WERI-Rb-1 (cell line): Measurements from ENCODE around the gene PFKP.
"Not testable (repeated sequence)": the region's sequence is repeated elsewhere in the genome, so short reads cannot be mapped to it uniquely, and the experiment has no call there.

Experiments
- DNase-seq: peaks from one replicate; pipeline ENCODE4 v3.0.0-alpha.2; 2020
- H3K27ac ChIP-seq: fragments of 250-450 bp; sonication (Bioruptor Pico); 2 replicates; pipeline ENCODE4 v1.5.1; 2020; ENCODE audit warnings: mild to moderate bottlenecking, moderate library complexity
- H3K27me3 ChIP-seq: fragments of 250-450 bp; sonication (Bioruptor Pico); 2 replicates; pipeline ENCODE4 v1.5.1; 2021; ENCODE audit warnings: mild to moderate bottlenecking, low read depth, moderate library complexity; ENCODE audit not compliant: insufficient read depth, severe bottlenecking
- H3K36me3 ChIP-seq: fragments of 250-450 bp; sonication (Bioruptor Pico); 2 replicates; pipeline ENCODE4 v1.5.1; 2020; ENCODE audit warnings: mild to moderate bottlenecking, moderate library complexity
- H3K4me3 ChIP-seq: 2 replicates; pipeline ENCODE4 v1.5.1; 2011; ENCODE audit warnings: low read depth, mild to moderate bottlenecking, control low read depth, low read length
- H3K9me3 ChIP-seq: fragments of 250-450 bp; sonication (Bioruptor Pico); 2 replicates; pipeline ENCODE4 v1.5.1; 2021; ENCODE audit warnings: mild to moderate bottlenecking, moderate library complexity; ENCODE audit not compliant: severe bottlenecking
- CTCF ChIP-seq: IDR thresholded peaks from 2 replicates; pipeline ENCODE4 v1.5.1; 2011; ENCODE audit warnings: low read depth, mild to moderate bottlenecking, control low read depth, inconsistent platforms, low read length

Gene PFKP

GRCh38 chr10:3169673-3170072 is 102.3 kb downstream of the PFKP start:
- H3K36me3 ChIP-seq, result peaks cover 11% of the 10 kb centered on the region
- H3K27ac ChIP-seq, result no peak overlapping the region
- H3K27me3 ChIP-seq, result no peaks in the 10 kb centered on the region
- TF ChIP-seq CTCF, result no peak
- H3K9me3 ChIP-seq, result no peaks in the 10 kb centered on the region
- no peak for DNase-seq
- no peak overlapping the region for H3K4me3 ChIP-seq

GRCh38 chr10:3171488-3171887 is 104.1 kb downstream of the PFKP start:
- H3K4me3 ChIP-seq, result peak overlapping the region; percentile 66
- DNase-seq, H3K27ac ChIP-seq, H3K36me3 ChIP-seq, H3K9me3 ChIP-seq, H3K27me3 ChIP-seq: not testable (repeated sequence)

GRCh38 chr10:3172081-3172445 is 104.7 kb downstream of the PFKP start:
- H3K27me3 ChIP-seq, result no peaks in the 10 kb centered on the region
- H3K4me3 ChIP-seq, result peak overlapping the region; percentile 66
- no peak for DNase-seq
- H3K9me3 ChIP-seq, result no peaks in the 10 kb centered on the region
- H3K36me3 ChIP-seq, result peaks cover 8% of the 10 kb centered on the region
- H3K27ac ChIP-seq, result peak overlapping the region; percentile 59
- TF ChIP-seq CTCF, result no peak

GRCh38 chr10:3172446-3173170 is 105.3 kb downstream of the PFKP start, which contains the start of gene PITRM1:
PITRM1 (minus strand) TSS chr10:3172782; CDS start chr10:3172772, 10 bp downstream.
- peak; percentile 96 for DNase-seq
- H3K4me3 ChIP-seq, result peak within 1 kb of the TSS; percentile 66
- peaks cover 8% of the 10 kb centered on the region for H3K36me3 ChIP-seq
- no peaks in the 10 kb centered on the region for H3K9me3 ChIP-seq
- H3K27me3 ChIP-seq, result no peaks in the 10 kb centered on the region
- H3K27ac ChIP-seq, result peak within 1 kb of the TSS; percentile 59
- TF ChIP-seq CTCF, result no peak

GRCh38 chr10:3173171-3173878 is 106.0 kb downstream of the PFKP start:
- no peak overlapping the region for H3K27ac ChIP-seq
- no peak for TF ChIP-seq CTCF
- no peak for DNase-seq
- H3K4me3 ChIP-seq, result peak overlapping the region; percentile 21; the same call in 1 of the 2 replicates
- H3K36me3 ChIP-seq, result peaks cover 8% of the 10 kb centered on the region
- no peaks in the 10 kb centered on the region for H3K9me3 ChIP-seq
- no peaks in the 10 kb centered on the region for H3K27me3 ChIP-seq

GRCh38 chr10:3178042-3178441 is 110.7 kb downstream of the PFKP start:
- Histone ChIP-seq H3K36me3 (no peaks in the 10 kb centered on the region), H3K9me3 (no peaks in the 10 kb centered on the region), H3K27me3 (no peaks in the 10 kb centered on the region), H3K4me3 (no peak overlapping the region), H3K27ac (no peak overlapping the region)
- no peak for TF ChIP-seq CTCF
- DNase-seq, result no peak
